T-cell (primary cell): Measurements from ENCODE around the gene CFAP77. TPM values are rescaled to one million over a fixed set of nuclear protein-coding genes. Genes with fewer than 3 reads are reported as not detected.

ENCODE experiments used
- ATAC-seq, 4 experiments: fragments of 200-7000 bp in 3 of 4; fragments of 150-1000 bp in 1 of 4; cut with Tn5 transposase; replicated peaks in 1 of 4; 1 replicate in 3 of 4; 2 replicates in 1 of 4; pipeline ENCODE4 v1.10.0; 2021; ENCODE audit warnings: moderate library complexity in 3 of 4, mild to moderate bottlenecking in 2 of 4, moderate number of reproducible peaks in 1 of 4
- CTCF ChIA-PET, 2 donors: fragments of 300-600 bp; sonication (Branson Sonifier 250); formaldehyde crosslinking; loops; one replicate each; lab custom pipeline; 2022; ENCODE audit warnings: antibody characterized with exemption in 2 of 2; lab: Charles Lee
- POLR2A ChIA-PET, 2 donors: fragments of 300-600 bp; sonication (Branson Sonifier 250); formaldehyde crosslinking; loops; one replicate each; lab custom pipeline; 2022; ENCODE audit warnings: antibody characterized with exemption in 2 of 2; lab: Charles Lee
- DNase-seq, 35 experiments: peaks; one replicate each; pipeline versions ENCODE4 v3.0.0 to v3.0.0-alpha.2; 2013 to 2023
- H3K27ac ChIP-seq: one replicate; pipeline ENCODE4 v1.5.1; 2013; ENCODE audit warnings: low read length
- H3K27me3 ChIP-seq, 2 experiments: replicated peaks in 1 of 2; 1 replicate in 1 of 2; 2 replicates in 1 of 2; pipeline versions ENCODE4 v1.6.1 to v1.7.0; 2013; ENCODE audit warnings: low read length in 1 of 2, mixed read lengths in 1 of 2; ENCODE audit not compliant: control insufficient read depth in 2 of 2, insufficient read depth in 2 of 2; ENCODE audit errors: extremely low read depth in 1 of 2
- H3K36me3 ChIP-seq, 2 donors: 1 replicate in 1 of 2; 2 replicates in 1 of 2; pipeline versions ENCODE4 v1.6.1 to v1.7.0; 2013; ENCODE audit warnings: low read length in 1 of 2; ENCODE audit not compliant: control insufficient read depth in 2 of 2, insufficient read depth in 1 of 2; ENCODE audit errors: extremely low read depth in 1 of 2
- H3K4me1 ChIP-seq, 2 experiments: 1 replicate in 1 of 2; 2 replicates in 1 of 2; pipeline versions ENCODE4 v1.6.1 to v1.7.0; 2013; ENCODE audit warnings: low read length in 2 of 2, mixed read lengths in 1 of 2; ENCODE audit not compliant: insufficient read depth in 2 of 2, control insufficient read depth in 1 of 2; ENCODE audit errors: extremely low read depth in 1 of 2
- H3K4me3 ChIP-seq, 2 donors: 1 replicate in 1 of 2; 2 replicates in 1 of 2; pipeline versions ENCODE4 v1.5.1 to v1.7.0; 2013; ENCODE audit warnings: mild to moderate bottlenecking in 2 of 2, low read length in 1 of 2, moderate library complexity in 1 of 2; ENCODE audit not compliant: control insufficient read depth in 1 of 2; ENCODE audit errors: extremely low read depth in 1 of 2
- H3K9me3 ChIP-seq: 2 replicates; pipeline ENCODE4 v1.7.0; 2013
- H3K27ac Mint-ChIP-seq, 2 donors: one replicate each; pipeline ENCODE4 v1.8.0; 2020 to 2021; ENCODE audit warnings: mild to moderate bottlenecking in 2 of 2, mixed read lengths in 2 of 2
- H3K27me3 Mint-ChIP-seq, 2 donors: one replicate each; pipeline ENCODE4 v1.8.0; 2021 to 2022; ENCODE audit warnings: mixed read lengths in 2 of 2
- H3K36me3 Mint-ChIP-seq: one replicate; pipeline ENCODE4 v1.8.0; 2021; ENCODE audit warnings: mixed read lengths
- H3K4me1 Mint-ChIP-seq, 3 donors: one replicate each; pipeline ENCODE4 v1.8.0; 2020 to 2022; ENCODE audit warnings: mixed read lengths in 3 of 3, mild to moderate bottlenecking in 1 of 3
- H3K4me3 Mint-ChIP-seq, 3 donors: one replicate each; pipeline ENCODE4 v1.8.0; 2020 to 2022; ENCODE audit warnings: mild to moderate bottlenecking in 3 of 3, mixed read lengths in 3 of 3, moderate library complexity in 3 of 3
- H3K9me3 Mint-ChIP-seq, 3 donors: one replicate each; pipeline ENCODE4 v1.8.0; 2020 to 2022; ENCODE audit warnings: mixed read lengths in 3 of 3
- WGBS: methylation state at CpG from one replicate; pipeline ENCODE4 v1.1.5; 2013; ENCODE audit warnings: missing lambda C conversion rate; ENCODE audit not compliant: insufficient coverage; 5-methylcytosine and 5-hydroxymethylcytosine counted together
- total RNA-seq, 35 experiments: library from RNA in 6 of 35; stranded (reverse) in 6 of 35; fragments of 120-200 nt in 1 of 35; gene quantifications; one replicate each; pipeline versions ENCODE4 v1.2.1 to v1.2.4 and lab custom pipeline; 2013 to 2026

Gene CFAP77
- total RNA-seq, 5 donors from 2014 or later (not counting 1 experiment from before 2014, with no cell fraction given): not detected

GRCh38 chr9:132589148-132590036 is 179.4 kb downstream of the CFAP77 start:
- Histone ChIP-seq H3K27me3 (peaks cover 22 to 82% of the 10 kb centered on the region in 2 experiments), H3K27ac (no peak overlapping the region), H3K9me3 (no peaks in the 10 kb centered on the region), H3K36me3 (peaks cover 0 to 2% of the 10 kb centered on the region in 2 donors), H3K4me1 (peaks cover 0 to 19% of the 10 kb centered on the region in 2 experiments), H3K4me3 (no peak overlapping the region)
- no peak for DNase-seq
- peaks cover 16% of the 10 kb centered on the region for H3K36me3 Mint-ChIP-seq
- no peak overlapping the region for H3K4me3 Mint-ChIP-seq
- ChIA-PET POLR2A (no interaction called here), CTCF (no interaction called here)
- WGBS: 6% methylated on average over 73 of the region's 83 CpGs
- no peak overlapping the region for H3K27ac Mint-ChIP-seq
- no peaks in the 10 kb centered on the region for H3K9me3 Mint-ChIP-seq
- peaks cover 10 to 14% (median 11%) of the 10 kb centered on the region in 3 donors for H3K4me1 Mint-ChIP-seq
- H3K27me3 Mint-ChIP-seq: peaks cover 54 to 71% of the 10 kb centered on the region in 2 donors
- peak in 1 of 4 experiments; percentile 12 for ATAC-seq

GRCh38 chr9:132590037-132590317 is 180.0 kb downstream of the CFAP77 start:
- CTCF ChIA-PET: no interaction called here

GRCh38 chr9:132590318-132591182 is 180.5 kb downstream of the CFAP77 start:
- Histone ChIP-seq H3K27me3 (peaks cover 21 to 73% of the 10 kb centered on the region in 2 experiments), H3K4me3 (no peak overlapping the region), H3K36me3 (peaks cover 5 to 12% of the 10 kb centered on the region in 2 donors), H3K27ac (no peak overlapping the region), H3K9me3 (no peaks in the 10 kb centered on the region), H3K4me1 (peaks cover 0 to 19% of the 10 kb centered on the region in 2 experiments)
- ATAC-seq (peak in 1 of 4 experiments; percentile 26), DNase-seq (no peak)
- CTCF ChIA-PET: no interaction called here
- Mint-ChIP-seq H3K4me1 (peaks cover 10 to 14% (median 11%) of the 10 kb centered on the region in 3 donors), H3K4me3 (no peak overlapping the region), H3K27me3 (peaks cover 46 to 64% of the 10 kb centered on the region in 2 donors), H3K27ac (no peak overlapping the region), H3K36me3 (peaks cover 26% of the 10 kb centered on the region), H3K9me3 (no peaks in the 10 kb centered on the region)
- POLR2A ChIA-PET: no interaction called here
- 11% methylated on average over 47 of the region's 73 CpGs for WGBS

More at GRCh38 chr9:132590037-132590317, 180.0 kb downstream of the CFAP77 start:
- Histone ChIP-seq H3K4me3 (no peak overlapping the region), H3K27ac (no peak overlapping the region), H3K4me1 (peaks cover 0 to 19% of the 10 kb centered on the region in 2 experiments), H3K36me3 (peaks cover 5 to 8% of the 10 kb centered on the region in 2 donors), H3K9me3 (no peaks in the 10 kb centered on the region), H3K27me3 (peaks cover 21 to 79% of the 10 kb centered on the region in 2 experiments)
- Mint-ChIP-seq H3K4me1 (peaks cover 10 to 14% (median 11%) of the 10 kb centered on the region in 3 donors), H3K9me3 (no peaks in the 10 kb centered on the region), H3K27me3 (peaks cover 48 to 68% of the 10 kb centered on the region in 2 donors), H3K27ac (no peak overlapping the region), H3K4me3 (no peak overlapping the region), H3K36me3 (peaks cover 22% of the 10 kb centered on the region)
- POLR2A ChIA-PET: no interaction called here
- DNase-seq: no peak
- 16% methylated on average over 8 of the region's 17 CpGs for WGBS
- ATAC-seq: no peak

- no peaks in the 10 kb centered on the region for H3K9me3 Mint-ChIP-seq
- H3K27ac Mint-ChIP-seq: no peak overlapping the region
- DNase-seq: no peak
- no peak overlapping the region for H3K4me3 Mint-ChIP-seq
- ATAC-seq: no peak
- no peak overlapping the region for H3K27ac ChIP-seq
- no peak overlapping the region for H3K4me3 ChIP-seq
- CTCF ChIA-PET: no interaction called here
- peaks cover 33% of the 10 kb centered on the region for H3K36me3 Mint-ChIP-seq
- H3K27me3 Mint-ChIP-seq: peaks cover 39 to 59% of the 10 kb centered on the region in 2 donors
- no peaks in the 10 kb centered on the region for H3K9me3 ChIP-seq
- H3K4me1 ChIP-seq: peaks cover 0 to 19% of the 10 kb centered on the region in 2 experiments
- H3K27me3 ChIP-seq: peaks cover 14 to 66% of the 10 kb centered on the region in 2 experiments
- H3K36me3 ChIP-seq: peaks cover 5 to 15% of the 10 kb centered on the region in 2 donors
- POLR2A ChIA-PET: no interaction called here
- WGBS: no CpG with 5 or more reads among the region's 6 CpGs
- H3K4me1 Mint-ChIP-seq: peaks cover 8 to 14% (median 10%) of the 10 kb centered on the region in 3 donors
Measured at GRCh38 chr9:132591244-132591643, 181.2 kb downstream of the CFAP77 start.

GRCh38 chr9:132591751-132592314 is 181.8 kb downstream of the CFAP77 start:
- WGBS: no CpG with 5 or more reads among the region's 9 CpGs
- H3K27me3 ChIP-seq: peaks cover 10 to 60% of the 10 kb centered on the region in 2 experiments
- no peak overlapping the region for H3K4me3 ChIP-seq
- Mint-ChIP-seq H3K36me3 (peaks cover 39% of the 10 kb centered on the region), H3K27ac (no peak overlapping the region), H3K9me3 (no peaks in the 10 kb centered on the region), H3K4me3 (no peak overlapping the region), H3K4me1 (peaks cover 8 to 14% (median 10%) of the 10 kb centered on the region in 3 donors), H3K27me3 (peaks cover 42 to 56% of the 10 kb centered on the region in 2 donors)
- H3K36me3 ChIP-seq: peaks cover 8 to 16% of the 10 kb centered on the region in 2 donors
- no peak for ATAC-seq
- no peaks in the 10 kb centered on the region for H3K9me3 ChIP-seq
- no peak for DNase-seq
- ChIA-PET CTCF (no interaction called here), POLR2A (no interaction called here)
- H3K4me1 ChIP-seq: peaks cover 0 to 16% of the 10 kb centered on the region in 2 experiments
- no peak overlapping the region for H3K27ac ChIP-seq

- Mint-ChIP-seq H3K4me3 (no peak overlapping the region), H3K27ac (no peak overlapping the region), H3K4me1 (peaks cover 8 to 14% (median 10%) of the 10 kb centered on the region in 3 donors), H3K9me3 (no peaks in the 10 kb centered on the region), H3K27me3 (peaks cover 42 to 53% of the 10 kb centered on the region in 2 donors), H3K36me3 (peaks cover 41% of the 10 kb centered on the region)
- DNase-seq (no peak), ATAC-seq (no peak)
- Histone ChIP-seq H3K4me3 (no peak overlapping the region), H3K36me3 (peaks cover 8 to 16% of the 10 kb centered on the region in 2 donors), H3K27me3 (peaks cover 10 to 54% of the 10 kb centered on the region in 2 experiments), H3K9me3 (no peaks in the 10 kb centered on the region), H3K27ac (no peak overlapping the region), H3K4me1 (peaks cover 0 to 10% of the 10 kb centered on the region in 2 experiments)
- CTCF ChIA-PET: no interaction called here
- no CpG with 5 or more reads among the region's 8 CpGs for WGBS
- POLR2A ChIA-PET: no interaction called here
Measured at GRCh38 chr9:132592451-132592850, 182.4 kb downstream of the CFAP77 start.
